H1 (cell line): ENCODE results near the gene HORMAD2. TPM values are rescaled to one million over a fixed set of nuclear protein-coding genes. Genes with fewer than 3 reads are reported as not detected.

ENCODE experiments used
- polyA plus RNA-seq, 7 experiments: library from polyadenylated mRNA; depleted of rRNA in 3 of 7; stranded (reverse) in 5 of 7; unstranded in 2 of 7; fragments of >200 nt in 5 of 7; fragments of 200-250 nt in 2 of 7; gene quantifications; 1 replicate in 5 of 7; 2 replicates in 1 of 7; 4 replicates in 1 of 7; pipeline versions ENCODE4 v1.2.1 to v1.2.3, GENCODE V29; 2011 to 2013; ENCODE audit warnings: missing spikeins in 2 of 7, mixed read lengths in 2 of 7
- total RNA-seq: library from RNA; stranded (reverse); fragmentation: NEBNext Ultra II Directional; extraction: Animal tissue kit (Norgen Biotek cat#: 25700); gene quantifications from 2 replicates; pipeline ENCODE4 v1.2.1, GENCODE V29; 2021
- TF ChIP-seq, protein P1 (sequence below): fragments of 300-600 bp; sonication (generic); IDR thresholded peaks from 2 replicates; pipeline ENCODE4 v1.7.1; 2012; ENCODE audit warnings: low read length, moderate library complexity, mild to moderate bottlenecking, inconsistent platforms; ENCODE audit not compliant: insufficient replicate concordance

HORMAD2 gene
- total and polyA plus RNA-seq, 2 of the 8 experiments (the other 6 are each of a cell fraction or from before 2014, with no cell fraction given): 0.03 TPM; not detected in 1

DNA sequence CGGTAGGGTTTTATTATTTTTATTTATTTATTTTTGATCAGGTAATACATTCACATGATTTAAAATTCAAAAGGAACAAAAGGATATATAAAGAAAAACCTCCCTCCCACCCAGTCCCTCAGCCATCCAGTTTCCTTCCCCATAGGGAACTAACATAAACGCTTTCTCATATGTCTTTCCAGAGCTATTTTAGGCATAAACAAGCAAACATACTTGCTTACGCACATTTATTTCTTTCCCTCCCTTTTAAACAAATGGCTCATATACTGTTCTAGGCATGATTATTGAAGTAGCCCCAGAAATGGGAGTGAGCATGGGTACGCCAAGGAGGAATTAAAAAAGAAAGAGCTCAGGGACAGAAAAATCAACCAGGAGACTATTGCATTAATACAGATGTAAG, 102.6 kb downstream of the HORMAD2 start (continued):
- TF ChIP-seq, protein P1, sequence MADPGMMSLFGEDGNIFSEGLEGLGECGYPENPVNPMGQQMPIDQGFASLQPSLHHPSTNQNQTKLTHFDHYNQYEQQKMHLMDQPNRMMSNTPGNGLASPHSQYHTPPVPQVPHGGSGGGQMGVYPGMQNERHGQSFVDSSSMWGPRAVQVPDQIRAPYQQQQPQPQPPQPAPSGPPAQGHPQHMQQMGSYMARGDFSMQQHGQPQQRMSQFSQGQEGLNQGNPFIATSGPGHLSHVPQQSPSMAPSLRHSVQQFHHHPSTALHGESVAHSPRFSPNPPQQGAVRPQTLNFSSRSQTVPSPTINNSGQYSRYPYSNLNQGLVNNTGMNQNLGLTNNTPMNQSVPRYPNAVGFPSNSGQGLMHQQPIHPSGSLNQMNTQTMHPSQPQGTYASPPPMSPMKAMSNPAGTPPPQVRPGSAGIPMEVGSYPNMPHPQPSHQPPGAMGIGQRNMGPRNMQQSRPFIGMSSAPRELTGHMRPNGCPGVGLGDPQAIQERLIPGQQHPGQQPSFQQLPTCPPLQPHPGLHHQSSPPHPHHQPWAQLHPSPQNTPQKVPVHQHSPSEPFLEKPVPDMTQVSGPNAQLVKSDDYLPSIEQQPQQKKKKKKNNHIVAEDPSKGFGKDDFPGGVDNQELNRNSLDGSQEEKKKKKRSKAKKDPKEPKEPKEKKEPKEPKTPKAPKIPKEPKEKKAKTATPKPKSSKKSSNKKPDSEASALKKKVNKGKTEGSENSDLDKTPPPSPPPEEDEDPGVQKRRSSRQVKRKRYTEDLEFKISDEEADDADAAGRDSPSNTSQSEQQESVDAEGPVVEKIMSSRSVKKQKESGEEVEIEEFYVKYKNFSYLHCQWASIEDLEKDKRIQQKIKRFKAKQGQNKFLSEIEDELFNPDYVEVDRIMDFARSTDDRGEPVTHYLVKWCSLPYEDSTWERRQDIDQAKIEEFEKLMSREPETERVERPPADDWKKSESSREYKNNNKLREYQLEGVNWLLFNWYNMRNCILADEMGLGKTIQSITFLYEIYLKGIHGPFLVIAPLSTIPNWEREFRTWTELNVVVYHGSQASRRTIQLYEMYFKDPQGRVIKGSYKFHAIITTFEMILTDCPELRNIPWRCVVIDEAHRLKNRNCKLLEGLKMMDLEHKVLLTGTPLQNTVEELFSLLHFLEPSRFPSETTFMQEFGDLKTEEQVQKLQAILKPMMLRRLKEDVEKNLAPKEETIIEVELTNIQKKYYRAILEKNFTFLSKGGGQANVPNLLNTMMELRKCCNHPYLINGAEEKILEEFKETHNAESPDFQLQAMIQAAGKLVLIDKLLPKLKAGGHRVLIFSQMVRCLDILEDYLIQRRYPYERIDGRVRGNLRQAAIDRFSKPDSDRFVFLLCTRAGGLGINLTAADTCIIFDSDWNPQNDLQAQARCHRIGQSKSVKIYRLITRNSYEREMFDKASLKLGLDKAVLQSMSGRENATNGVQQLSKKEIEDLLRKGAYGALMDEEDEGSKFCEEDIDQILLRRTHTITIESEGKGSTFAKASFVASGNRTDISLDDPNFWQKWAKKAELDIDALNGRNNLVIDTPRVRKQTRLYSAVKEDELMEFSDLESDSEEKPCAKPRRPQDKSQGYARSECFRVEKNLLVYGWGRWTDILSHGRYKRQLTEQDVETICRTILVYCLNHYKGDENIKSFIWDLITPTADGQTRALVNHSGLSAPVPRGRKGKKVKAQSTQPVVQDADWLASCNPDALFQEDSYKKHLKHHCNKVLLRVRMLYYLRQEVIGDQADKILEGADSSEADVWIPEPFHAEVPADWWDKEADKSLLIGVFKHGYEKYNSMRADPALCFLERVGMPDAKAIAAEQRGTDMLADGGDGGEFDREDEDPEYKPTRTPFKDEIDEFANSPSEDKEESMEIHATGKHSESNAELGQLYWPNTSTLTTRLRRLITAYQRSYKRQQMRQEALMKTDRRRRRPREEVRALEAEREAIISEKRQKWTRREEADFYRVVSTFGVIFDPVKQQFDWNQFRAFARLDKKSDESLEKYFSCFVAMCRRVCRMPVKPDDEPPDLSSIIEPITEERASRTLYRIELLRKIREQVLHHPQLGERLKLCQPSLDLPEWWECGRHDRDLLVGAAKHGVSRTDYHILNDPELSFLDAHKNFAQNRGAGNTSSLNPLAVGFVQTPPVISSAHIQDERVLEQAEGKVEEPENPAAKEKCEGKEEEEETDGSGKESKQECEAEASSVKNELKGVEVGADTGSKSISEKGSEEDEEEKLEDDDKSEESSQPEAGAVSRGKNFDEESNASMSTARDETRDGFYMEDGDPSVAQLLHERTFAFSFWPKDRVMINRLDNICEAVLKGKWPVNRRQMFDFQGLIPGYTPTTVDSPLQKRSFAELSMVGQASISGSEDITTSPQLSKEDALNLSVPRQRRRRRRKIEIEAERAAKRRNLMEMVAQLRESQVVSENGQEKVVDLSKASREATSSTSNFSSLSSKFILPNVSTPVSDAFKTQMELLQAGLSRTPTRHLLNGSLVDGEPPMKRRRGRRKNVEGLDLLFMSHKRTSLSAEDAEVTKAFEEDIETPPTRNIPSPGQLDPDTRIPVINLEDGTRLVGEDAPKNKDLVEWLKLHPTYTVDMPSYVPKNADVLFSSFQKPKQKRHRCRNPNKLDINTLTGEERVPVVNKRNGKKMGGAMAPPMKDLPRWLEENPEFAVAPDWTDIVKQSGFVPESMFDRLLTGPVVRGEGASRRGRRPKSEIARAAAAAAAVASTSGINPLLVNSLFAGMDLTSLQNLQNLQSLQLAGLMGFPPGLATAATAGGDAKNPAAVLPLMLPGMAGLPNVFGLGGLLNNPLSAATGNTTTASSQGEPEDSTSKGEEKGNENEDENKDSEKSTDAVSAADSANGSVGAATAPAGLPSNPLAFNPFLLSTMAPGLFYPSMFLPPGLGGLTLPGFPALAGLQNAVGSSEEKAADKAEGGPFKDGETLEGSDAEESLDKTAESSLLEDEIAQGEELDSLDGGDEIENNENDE: no peak
